GM19468 (cell line): Measurements from ENCODE around the gene FIGNL2.

Experiments used
- ATAC-seq: cut with Tn5 transposase; IDR thresholded peaks from one replicate; pipeline ENCODE4 v1.9.1; 2021; ENCODE audit warnings: mild to moderate bottlenecking, moderate library complexity, moderate number of reproducible peaks; ENCODE audit not compliant: unreplicated experiment; ENCODE audit errors: extremely low read depth

The FIGNL2 gene

DNA sequence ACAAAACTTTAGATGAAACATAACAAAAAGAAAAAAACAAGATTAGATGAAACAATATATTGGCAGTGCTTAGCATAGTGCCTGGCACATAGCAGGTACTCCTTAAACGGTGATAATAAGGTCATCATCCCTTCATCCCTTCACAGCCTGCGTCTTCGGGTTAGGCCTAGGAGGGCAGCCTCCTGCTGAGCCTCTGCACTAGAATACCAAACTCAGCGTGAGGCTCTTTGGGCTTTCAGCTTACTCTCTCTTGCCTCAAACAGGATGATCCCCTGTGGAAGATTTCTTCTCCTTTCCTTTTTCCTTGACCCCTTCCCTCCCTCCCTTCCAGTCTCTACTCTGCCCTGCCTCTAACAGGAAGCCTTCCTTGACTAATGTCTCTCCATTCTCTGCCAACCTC lies 14.4 kb upstream of the FIGNL2 start:
- ATAC-seq, result no peak

DNA sequence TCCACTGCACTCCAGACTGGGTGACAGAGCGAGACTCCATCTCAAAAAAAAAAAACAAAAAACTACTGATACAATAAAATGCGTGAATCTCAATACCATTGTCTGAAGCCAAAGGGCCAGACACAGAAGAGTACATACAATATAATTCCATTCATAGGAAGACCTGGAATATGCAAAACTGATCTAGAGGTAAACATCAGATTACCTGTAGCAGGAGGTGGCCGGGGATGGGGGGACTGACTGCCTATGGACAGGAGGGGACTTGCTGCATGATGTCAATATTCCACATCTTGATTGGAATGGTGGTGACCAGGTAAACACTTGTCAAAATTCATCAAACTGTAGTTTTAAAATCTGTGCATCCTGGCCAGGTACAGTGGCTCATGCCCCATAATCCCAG lies 12.5 kb upstream of the FIGNL2 start:
- ATAC-seq, result no peak

DNA sequence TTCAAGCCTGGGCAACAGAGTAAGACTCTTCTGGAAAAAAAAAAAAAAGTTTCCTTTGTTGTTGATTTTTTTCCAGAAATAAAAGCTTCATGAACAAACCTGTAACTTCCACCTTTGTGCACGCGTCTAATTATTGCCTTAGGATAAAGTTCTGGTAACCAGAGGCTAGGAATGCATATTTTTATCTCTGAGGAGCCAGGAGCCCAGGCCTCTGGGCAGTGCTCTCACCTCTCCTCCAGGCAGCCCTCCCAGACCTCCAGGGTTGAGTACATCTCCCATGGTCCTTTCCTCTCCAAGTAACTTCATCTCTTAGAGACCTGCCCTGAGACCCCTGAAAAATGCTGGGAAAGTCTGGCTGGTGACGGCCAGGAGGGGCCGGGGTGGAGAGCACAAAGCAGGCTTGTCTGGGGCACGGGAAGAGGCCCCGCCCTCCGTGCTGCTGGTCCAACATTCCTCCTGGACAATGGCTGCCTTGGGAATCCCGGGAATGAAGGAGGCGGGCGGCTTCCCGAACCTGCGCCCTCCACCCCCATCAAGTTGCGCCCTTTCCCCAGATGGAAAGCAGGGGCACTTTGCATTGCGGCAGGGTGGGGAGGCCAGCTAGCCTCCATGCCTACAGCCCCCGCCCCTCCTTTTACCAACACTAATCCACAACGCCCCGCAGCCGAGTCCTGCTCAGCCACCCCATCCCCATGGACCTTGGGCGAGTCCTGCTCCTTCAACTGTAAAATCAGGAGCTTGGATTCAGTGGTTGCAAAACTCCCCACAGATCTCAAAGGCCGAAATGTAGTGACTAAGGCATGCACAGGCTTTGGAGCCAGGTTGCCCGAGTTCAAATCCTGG lies 7.3 kb upstream of the FIGNL2 start:
- ATAC-seq, result no peak

DNA sequence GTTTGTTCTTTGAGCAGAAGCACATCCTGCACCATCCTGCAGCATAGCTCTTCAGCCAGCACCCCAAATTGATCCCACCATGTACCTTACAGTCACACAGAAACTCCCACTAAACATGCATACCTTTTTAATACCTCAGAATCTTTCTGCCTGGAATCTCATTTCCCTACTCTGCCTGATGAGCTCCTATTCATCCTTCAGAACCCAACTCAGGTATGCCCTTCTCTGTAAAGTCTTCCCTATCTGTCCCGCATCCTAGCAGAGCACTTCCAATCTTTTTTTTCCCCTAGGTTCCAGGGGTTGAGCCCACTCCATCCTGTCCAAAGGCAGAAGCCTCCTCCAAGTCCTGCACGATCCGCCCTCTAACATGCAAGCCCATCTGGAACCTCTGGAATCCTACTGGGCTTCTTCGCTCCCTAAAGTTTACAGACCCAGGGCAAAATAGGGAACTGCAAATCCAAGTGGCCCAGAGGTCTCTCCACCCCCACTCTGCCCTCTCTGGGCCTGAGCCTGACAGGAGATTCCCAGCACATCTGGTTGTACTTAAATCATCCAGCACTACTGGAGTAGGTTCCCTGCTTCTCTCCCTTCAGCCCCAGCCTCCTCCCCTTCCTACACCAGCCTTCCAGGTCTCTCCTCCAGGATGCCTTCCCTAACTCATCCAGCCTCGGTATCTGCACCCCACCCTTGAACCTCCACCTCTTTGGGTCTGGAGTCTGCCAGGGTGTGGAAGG lies 4.1 kb upstream of the FIGNL2 start:
- no peak for ATAC-seq

DNA sequence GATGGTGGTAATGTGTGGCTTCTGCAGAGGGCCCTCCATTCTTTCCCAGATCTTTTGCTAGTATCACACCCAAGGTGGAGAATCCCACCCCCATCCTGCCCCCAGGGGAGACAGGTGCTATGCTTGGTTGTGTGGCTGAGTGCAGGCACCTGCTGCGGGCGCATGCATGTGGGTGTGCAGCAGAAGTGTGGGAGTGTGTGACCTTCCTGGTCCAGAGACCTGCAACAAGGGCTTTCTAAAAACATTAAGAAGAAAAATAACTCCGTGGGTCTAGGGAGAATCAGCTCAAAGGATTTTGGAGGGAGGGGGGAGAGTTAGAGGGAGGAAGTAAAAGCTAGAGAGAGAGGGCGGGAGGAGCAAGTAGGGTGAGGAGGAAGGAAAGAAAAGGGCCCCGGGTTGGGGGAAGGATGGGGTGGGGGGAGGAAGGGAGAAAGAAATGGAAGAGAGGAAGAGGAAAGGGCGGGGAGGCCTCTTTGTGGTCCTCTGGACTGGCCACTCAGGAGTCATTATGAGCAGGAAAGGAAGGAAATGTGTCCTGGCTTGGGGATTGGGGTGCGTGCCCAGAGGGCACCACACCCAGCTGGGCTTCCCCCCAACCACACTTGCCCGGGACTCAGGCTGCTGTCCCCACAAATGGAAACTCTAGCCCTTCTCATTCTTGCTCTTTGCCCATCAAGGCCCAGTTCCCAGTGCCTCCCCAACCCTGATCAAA lies 3.1 kb upstream of the FIGNL2 start:
- ATAC-seq, result no peak

DNA sequence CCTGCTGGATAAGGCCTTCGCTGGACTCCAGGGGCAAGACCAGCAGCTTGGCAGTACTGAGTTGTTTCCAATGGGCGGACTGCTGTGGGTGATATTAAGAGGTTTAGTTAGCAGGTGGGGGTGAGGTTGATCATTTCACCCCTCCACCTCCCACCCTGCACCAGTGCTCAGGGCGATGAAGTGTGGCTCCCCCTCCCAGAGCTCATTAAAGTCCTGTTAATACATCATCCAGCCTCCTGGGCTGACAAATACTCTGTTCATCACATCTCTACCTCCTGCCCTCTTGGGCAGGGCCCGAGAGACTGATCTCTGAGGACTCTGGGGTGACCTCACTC lies 2.4 kb upstream of the FIGNL2 start:
- no peak for ATAC-seq

DNA sequence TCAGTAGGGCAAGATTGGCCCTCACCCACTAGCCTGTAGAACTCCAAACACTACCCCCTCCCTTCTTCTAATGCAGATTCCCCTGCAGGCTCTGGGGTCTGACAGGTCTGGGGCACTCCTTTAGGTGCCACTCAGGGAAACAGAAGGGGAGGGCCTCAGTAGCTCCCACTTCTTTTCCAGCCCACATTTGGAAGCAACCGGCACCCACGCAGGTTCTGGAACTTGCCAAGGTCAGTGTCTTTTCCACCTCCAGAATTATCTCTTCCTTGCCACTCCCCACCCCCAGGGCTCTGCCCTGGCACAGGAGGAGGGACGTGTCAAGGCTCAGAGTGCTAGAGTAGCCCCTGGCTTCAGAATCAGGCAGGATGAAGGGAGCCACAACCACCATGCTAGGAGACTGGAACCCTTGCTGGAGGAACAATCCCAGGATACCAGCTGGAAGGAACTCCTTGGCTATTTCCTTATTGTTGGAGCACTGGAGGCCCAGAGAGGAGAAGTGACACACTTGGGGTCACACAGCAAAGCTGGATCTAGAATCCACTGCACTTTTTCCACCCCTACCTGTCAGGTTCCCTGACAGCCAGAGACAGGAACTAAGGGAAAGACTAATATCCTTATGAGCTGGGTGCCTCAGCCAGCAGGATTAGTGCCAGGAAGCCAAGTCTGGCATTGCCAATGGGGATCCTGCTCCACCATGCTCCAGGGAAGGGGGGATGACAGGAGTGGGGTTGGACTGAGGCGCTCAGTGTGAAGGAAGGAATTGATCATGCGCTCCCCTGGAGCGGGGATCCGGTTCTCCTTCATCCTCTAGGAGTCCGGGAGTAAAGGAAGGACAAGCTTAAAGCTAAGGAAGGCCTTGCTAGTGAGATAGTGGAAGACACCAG lies 1.8 kb upstream of the FIGNL2 start:
- no peak for ATAC-seq

DNA sequence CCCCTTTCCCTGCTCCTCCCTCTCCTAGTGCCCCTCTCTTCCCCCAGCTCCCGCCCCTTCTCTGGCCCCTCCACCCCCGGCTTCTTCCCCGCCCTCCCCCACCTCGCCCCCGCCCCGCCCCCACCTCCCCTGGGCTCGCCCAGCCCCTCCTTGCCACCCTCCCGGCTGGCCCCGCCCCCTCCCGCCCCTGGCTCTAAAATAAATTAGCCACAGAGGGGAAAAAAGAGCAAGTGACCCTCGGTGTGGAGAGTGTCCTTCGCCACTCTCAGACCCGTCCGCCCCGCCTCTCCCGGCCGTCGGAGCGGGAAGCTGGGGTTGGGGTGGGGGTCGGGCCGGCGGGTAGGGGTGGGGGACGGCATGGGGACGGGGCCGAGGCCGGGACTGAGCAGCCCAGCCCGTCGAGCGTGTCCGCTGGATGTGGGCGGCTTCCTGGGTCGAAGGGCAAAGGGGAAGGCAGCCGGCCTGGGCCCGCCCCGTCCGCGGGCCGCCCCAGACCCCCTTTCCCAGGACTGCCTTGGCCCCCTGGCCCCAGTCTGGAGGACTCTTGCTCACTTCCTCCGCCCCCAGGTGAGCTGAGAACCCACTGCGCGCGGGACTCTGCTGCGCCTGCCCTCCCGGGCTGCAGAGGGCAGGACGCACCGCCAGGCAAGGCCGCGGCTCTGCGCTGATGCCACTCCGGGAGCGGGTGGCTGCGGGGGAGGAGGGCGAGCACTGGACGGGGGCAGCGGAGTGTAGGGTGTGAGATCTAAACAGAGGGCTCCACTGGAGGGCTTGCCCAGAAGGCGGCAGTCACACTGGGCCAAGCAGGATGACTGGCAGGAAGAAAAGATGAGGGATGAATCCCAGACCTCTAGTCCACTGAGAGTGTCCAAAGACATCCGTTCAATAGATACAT lies 570 bp upstream of the FIGNL2 start:
- ATAC-seq, result no peak

DNA sequence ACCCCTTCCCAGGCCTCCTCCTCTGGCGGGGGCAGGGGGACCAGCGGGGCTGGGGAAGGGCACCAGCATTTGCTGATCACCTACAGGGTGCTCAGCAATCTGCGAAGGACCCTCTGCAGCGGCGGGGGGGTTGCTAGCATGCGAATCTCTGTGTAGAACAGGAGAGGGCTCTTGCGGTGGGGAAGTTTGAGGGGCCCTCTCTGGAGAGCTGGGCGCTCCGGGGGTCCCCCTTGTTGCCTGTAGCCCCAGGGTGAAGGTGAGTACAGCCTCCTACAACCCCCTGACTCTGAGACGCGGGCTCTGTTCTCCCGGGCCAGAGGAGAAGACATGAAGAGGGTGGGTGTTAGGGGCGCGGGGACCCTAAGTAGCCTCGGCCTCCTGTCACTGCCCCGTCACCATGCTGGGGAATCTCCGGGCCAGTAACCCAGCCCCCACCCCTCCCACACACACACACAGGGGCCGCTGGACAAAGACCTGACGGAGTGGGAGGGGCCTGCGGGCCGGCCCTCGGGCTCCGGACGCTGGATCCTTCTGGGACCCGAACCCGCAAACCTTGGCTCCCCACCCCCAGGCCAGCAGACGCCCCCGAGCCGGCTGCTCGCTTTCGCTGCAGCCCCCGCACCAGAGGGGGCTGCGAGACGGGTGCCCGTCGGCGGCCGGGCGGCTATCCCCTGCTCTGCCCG lies 734 bp downstream of the FIGNL2 start:
- ATAC-seq, result no peak

DNA sequence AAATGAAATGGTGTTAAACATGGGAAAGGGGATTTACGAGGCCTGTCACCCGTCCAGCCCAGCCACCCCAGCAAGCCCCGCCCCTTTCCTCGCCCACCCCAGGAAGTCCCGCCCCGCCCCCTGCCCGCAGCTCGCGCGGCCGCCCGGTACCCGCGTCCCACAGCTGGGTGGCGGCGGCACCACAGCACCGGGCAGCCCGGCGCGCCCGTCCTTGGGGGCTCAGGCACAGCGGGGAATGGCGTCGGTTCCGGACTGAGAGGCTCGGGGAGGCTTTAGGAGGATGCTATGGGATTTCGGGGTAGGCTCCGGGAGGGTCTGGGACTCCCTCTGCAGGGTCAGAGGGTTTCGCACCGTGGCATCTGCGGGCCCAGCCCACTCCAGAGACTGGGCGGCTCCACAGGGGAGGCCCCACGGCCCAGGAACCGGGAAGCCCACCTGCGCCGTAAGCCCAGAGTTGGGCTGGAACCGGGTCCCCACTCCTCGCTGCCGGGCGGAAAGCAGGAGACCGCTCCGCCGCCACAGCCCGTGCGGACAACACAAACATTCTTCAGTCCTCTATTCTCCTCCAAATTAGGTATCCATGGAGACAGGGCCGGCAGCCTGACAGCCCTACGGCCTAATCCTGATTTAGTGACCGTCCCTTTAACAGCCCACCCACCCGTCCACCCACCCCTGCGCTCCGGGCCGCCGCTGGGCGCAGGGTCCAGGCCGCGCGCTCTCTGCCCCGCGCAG lies 1.4 kb downstream of the FIGNL2 start:
- no peak for ATAC-seq

DNA sequence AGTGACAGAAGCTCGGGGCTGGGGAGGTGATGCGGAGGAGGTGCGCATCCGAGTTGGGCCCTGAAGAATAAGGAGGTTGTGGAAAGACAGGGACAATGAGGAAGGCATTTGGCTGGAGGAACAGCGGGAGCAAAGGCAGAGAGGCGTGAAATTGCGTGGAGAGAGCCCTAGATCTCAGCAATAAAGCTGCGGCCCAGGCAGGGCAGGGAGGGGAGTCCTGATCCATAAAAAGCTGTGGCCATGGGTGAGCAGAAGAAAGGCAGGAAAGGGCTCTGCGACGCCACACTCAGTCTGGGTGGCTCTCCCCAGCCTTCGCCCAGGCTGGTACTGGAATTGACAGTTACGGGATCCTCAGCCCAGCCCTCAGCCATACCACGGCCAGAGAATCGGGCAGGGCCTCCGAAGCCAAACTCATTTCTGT lies 2.2 kb downstream of the FIGNL2 start:
- no peak for ATAC-seq

DNA sequence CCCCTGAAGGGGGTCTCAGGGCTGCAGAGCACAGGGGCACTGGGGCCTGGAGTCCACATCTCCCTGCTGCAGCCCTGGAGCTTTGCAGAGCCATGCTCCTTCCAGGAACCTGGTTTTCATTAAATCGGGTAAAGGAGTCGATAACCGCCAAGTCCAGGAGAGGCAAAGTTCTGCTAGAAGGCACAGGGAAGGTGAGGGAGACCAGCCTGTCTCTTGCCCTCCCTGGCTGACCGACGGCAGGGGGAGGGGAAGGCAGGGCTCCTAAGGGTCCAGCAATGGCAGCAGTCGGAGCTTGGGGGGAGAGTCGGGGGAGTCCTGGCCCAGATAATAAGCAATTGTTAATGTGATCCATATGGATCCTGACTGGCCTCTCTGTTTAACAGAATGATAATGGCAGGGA lies 3.0 kb downstream of the FIGNL2 start:
- ATAC-seq, result no peak

DNA sequence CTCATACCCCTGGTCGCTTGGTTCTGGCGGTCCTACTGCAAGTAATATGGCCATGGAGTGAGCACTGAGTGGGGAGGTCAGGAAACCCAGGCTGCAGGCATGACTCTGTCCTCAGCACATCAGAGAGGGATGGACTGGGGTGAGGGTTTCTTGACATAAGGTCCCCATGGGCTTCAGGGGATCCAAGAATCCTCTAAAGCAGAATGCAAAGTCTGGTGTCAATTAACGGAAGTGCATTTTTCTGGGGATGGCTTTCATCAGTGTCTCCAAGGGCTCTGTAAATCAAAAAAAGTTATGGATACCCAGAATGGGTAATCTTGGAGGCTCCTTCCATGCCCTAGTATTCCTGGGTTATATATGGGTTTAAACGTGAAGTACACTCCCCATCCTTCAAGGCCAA lies 3.7 kb downstream of the FIGNL2 start:
- no peak for ATAC-seq

DNA sequence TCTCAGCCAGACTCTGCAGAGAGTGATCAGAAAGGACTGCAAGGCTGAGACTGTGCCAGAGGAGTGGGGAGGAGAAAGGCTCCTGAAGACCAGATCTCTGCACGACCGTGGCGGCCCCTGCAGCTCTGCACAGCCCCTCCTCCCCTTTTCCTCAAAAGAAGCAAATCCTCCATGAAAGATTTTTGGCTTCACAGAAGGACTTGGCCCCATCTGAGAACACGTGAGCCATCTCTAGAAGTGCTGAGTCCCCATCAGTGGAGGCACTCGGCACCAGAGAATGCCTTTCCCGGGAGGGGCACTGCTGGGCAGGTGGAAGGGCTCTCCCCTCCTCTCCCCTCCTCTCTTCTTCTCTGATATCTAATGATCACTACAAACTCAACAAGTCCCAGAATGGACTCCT lies 6.8 kb downstream of the FIGNL2 start:
- no peak for ATAC-seq

DNA sequence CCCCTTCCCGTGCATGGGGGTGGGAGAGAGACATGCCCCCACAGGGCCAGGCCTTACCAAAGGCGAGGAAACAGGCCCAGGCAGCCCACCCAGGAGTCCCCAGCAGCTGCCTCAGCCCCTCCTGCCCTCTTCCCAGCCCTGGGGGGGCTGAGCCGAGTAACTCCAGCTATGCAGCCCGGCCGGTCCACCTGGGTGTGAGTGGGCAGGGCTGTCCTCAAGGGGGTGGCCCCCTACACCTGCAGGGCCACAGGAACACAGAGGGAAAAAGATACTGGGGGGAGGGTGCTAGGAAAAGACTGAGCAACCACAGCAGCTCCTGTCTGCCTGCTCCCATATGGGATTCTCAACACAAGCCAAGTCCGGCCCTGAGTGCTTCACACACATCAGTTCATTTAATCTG lies 7.6 kb downstream of the FIGNL2 start:
- no peak for ATAC-seq

DNA sequence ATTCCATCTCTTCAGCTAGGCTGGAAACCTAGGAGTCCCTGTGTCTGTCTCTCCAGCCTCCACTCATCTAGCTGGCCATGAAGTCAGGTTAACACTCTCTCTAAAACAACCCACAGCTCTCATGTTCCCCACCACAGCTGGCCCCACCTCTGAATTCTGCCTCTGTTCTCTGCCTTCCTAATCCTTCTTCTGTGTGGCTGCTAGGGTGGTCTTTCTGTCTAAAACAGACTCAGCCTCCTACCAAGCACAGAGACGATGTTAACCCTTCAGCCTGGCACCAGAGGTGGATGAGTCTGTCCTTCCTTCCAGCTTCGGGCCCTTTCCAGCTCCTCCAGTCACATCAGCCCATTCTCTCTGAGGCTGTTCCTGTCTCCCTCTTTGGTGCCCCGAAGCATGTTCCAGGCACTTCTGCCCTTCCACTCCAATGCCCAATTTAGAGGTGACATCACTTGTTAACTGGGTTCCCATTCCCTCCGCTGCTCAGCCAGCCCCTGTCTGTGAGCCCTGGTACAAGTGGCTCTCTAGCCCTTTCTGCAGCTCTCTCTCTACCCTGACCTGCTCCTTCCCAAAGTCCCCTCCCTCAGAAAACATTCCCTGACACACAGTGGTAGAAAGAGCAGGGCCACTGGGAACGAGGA lies 9.1 kb downstream of the FIGNL2 start:
- no peak for ATAC-seq

DNA sequence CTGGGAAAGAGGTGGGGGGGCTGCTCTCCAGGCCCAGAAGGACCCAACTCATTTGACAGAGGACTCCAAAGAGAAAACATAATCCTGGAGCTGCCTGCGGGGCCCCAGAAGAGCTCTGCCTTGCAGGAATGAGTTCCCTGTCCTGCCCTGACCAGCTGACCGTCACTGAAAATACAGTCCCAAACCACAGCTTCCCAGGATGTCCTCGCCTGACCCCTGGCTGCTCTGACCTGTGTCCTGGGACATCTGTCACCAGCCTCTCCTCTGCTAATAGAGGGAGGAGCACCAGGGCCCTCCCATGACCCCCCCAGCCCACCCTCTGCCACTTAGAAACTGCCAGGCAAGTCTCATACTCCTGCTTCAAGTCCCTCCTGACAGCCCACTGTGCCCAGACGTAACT lies 9.8 kb downstream of the FIGNL2 start:
- no peak for ATAC-seq

DNA sequence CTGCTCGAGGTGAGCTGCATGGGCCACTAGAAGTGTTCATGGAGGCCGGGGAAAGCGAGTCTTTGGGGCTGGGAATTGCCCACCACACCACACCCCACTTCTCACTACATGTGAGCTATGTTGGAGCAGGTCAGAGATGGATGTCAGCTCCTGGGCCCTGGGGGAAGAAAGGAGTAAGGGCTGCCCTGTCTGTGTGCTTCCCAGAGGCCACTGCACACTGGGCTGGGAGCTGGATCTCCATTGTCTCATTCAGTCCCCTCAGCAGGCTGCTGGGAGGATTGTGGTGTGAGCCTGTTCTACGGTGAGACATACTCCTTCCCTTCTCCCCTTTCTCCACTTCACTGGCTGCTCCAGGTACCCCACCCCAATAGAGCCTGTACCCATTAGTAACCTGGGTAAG lies 10.5 kb downstream of the FIGNL2 start:
- ATAC-seq, result no peak
